SW480 (cell line): ENCODE data around the gene PPIF.

ENCODE experiments used
- DNase-seq: peaks from one replicate; pipeline ENCODE4 v3.0.0-alpha.2; 2016; ENCODE audit warnings: low spot score

The PPIF gene

DNA sequence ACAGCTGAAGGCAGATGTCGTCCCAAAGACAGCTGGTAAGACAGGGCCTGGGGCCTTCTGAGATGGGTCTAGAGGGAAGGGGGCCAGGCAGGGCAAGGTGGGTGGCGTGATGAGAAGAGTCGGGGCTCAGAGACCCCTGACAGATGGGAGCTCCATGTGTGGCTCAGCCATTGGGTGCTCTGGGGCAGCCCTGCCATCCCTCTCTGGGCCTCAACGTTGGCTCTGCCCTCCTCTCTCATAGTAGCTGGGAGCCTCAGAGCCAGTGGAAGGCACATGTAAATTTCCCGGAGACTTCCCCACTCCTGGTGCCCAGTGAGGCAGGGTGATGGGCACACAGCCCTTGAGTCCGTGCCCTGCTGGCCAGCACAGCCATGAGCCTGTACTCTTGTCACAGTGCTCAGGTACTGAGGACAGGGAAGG is 1.8 kb downstream of the PPIF start:
- no peak for DNase-seq

DNA sequence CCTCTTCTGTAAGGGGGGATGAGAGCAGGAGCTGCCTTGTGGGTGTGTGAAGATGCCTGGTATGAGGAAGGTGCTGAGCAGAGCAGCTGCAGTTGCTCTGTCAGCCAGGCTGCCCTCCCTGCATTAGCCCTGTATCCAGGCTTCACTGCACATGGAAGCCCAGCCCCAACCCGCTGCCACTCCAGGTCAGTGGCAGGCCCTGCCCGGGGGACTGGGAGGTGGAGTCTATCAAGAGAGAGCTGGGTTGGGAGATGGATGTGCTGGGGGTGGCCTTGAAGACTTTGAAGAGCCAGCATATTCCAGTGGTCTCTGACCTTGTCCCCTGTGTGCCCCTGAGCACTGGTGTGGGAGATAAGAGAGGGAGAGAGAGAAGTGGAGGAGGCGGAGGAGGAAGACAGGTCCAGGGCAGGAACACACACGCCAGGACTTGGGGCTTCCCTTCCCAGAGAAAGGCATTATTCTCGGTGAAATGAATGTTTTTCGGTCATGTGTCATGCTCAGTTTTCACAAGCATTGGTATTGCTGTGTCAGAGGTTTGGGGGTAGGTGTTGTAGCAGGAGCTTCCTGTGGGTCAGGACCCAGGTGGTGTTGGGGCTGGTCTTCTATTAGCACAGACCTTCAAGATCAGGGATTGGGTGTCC is 2.6 kb downstream of the PPIF start:
- DNase-seq = no peak

DNA sequence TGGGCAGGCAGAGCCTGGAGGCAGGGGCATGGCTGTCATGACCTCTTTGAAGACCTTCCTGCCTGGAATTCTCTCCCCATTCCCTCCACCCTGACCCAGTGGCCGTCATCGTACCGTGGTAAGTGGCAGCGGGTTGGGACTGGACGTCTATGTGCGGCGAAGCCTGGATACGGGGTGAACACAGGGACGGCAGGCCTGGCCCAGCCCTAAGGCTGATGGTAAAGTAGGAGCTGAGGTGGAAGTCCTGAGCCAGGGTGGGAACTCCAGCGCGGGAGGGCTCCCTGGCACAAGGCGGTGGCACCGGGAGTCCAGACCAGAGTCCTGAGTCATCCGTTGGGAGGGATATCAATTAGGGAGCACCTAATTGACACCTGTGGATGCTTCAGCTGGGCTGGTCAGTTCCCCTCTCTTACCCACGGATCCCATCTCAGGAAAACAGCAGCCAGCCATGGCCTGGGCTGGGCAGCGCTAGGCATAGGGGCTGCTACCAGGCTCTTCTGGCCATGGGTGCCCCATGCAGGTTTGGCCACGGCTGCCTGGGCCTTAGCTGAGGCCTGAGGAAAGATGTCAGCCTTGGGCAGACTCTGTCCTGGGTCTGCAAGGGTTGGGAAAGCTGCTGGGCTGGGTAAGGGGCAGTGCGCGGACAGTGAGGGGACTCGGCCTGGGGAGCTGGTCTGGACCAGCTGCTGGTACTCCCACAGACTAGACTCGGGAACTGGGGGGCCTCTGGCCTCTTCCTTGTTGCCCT is 3.3 kb downstream of the PPIF start:
- DNase-seq = no peak

DNA sequence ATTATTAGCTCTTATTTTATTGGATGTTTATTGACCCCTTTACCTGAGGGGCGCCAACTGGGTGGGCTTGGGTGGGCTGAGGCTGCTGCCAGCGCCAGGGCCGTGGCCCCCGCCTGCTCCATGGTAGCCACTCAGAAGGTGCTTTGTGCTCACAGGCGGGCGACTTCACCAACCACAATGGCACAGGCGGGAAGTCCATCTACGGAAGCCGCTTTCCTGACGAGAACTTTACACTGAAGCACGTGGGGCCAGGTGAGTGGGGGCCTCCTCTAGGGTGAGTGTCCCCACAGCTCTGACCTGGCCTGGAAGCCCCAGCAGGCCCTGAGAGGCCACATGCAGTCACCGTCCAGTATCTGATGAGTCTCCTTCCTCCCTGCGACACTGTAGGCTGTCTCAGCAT is 4.1 kb downstream of the PPIF start:
- no peak for DNase-seq

DNA sequence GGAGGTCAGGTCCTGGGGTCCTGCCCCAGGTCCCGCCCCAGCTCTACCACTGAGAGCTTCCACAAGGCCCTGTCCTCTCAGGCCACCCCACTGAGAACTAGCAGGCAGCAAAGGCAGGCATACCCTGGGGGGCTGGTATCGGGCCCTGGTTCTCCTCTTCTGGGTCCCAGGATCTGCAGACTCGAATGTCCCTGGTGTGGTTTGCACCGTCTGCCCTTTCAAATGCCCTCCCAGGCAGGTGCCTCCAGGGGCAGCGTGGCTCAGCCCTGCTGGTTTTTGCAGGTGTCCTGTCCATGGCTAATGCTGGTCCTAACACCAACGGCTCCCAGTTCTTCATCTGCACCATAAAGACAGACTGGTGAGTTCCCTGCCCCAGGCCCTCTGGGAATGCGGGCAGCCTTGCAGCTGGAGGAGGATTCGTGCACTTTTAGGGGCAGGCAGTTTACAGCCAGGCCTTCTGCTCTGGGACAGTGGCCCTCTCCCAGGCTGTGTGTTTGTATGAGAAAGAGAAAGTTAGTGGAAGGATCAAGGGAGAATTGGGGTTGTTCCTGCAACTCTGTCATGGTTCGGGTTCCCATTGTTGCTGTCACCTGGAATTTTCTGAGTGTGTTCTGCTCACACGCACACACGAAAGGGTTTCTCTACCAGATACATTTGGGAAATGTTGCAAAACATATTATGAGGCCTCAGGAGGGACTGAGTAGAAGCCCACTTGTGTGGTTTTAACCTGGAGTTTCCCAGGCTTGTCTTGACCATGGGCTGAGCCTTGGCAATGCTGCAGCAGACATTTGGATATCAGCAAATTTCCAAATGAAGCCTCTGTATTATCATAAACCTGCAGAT is 5.0 kb downstream of the PPIF start:
- DNase-seq = no peak

DNA sequence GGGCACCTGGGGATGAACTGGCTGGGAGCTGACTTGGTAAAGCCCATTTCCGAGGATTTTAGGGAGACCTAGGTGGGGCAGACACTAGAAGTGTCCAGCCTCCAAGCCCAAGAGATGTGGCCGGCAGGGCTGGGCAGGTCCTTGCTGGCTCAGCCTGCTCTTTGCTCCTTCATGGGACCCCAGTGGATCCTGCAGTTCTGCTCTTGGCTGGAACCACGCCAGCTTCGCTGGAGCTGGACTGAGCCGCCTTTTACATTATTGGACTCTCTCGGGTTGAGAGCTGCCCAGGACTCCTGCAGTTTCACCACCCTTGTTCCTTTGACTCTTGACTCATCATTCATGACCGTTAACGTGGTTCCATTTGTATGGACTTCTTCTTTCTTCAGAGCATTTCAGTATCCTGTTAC is 5.7 kb downstream of the PPIF start:
- no peak for DNase-seq

DNA sequence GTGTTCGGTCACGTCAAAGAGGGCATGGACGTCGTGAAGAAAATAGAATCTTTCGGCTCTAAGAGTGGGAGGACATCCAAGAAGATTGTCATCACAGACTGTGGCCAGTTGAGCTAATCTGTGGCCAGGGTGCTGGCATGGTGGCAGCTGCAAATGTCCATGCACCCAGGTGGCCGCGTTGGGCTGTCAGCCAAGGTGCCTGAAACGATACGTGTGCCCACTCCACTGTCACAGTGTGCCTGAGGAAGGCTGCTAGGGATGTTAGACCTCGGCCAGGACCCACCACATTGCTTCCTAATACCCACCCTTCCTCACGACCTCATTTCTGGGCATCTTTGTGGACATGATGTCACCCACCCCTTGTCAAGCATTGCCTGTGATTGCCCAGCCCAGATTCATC is 6.5 kb downstream of the PPIF start:
- DNase-seq = no peak

DNA sequence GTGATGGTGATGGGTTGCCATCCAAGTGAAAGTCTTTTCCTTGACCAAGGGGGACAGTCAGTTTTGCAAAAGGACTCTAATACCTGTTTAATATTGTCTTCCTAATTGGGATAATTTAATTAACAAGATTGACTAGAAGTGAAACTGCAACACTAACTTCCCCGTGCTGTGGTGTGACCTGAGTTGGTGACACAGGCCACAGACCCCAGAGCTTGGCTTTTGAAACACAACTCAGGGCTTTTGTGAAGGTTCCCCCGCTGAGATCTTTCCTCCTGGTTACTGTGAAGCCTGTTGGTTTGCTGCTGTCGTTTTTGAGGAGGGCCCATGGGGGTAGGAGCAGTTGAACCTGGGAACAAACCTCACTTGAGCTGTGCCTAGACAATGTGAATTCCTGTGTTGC is 6.9 kb downstream of the PPIF start:
- no peak for DNase-seq

DNA sequence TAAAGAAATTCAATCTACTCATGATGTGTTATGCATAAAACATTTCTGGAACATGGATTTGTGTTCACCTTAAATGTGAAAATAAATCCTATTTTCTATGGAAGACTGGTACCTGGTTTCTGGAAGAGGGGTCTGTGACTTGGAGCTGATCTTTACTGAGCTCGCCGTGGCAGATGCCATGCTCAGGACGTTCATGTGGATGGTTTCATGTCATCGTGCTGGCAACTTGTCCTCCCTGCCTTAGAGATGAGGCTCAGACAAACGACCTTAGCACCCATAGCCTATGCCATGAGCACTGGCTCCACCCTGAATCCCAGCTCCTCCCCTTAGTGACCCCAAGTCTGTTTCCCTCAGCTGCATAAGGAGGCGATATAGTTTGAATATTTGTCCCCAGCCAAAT is 7.3 kb downstream of the PPIF start:
- no peak for DNase-seq

DNA sequence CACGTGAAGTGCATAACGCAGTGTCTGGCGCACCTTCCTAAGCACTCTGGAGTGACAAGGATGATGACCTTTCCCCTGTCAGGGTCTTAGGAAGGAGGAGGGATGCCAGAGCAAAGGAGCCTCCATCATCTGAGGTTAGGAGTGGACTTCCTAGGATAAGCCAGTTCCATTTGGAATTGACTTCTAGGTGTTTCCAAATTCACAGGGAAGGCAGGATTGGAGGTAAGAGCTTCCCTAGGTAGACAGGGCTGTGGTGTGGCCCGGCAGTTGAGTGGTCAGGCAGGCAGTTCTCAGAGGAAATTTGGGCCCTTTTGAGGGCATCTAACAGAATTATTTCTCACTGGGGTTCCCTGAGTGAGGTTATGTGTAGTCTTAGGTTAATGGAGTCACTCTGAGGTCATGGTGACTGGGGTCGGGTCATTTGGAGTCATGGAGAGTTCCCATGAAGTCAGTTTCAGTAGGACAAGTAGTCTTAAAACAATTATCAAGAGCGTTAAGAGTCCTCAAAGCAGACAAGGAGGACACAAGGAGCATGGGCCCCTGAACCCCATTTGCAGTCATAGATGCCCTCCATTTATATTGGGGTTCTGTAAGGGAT is 8.2 kb downstream of the PPIF start:
- no peak for DNase-seq

DNA sequence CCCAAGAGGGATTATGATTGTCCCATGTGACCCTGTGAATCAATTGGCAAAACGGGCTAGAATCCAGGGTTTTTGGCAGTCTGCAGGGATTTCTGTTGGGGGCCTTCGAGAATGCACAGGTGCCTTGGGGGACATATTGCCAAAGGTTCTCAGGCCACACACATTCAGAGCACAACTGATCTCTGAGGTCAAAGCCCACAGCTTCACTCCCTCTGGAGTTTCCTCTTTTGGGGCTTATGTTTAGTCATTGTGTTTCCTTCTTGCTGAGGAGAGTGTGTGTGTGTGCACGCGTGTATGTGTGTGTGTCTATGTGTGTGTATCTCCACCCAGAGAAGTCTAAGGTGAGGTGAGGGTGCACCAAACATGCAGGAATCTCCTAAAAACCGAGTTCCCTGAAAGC is 8.8 kb downstream of the PPIF start:
- no peak for DNase-seq

DNA sequence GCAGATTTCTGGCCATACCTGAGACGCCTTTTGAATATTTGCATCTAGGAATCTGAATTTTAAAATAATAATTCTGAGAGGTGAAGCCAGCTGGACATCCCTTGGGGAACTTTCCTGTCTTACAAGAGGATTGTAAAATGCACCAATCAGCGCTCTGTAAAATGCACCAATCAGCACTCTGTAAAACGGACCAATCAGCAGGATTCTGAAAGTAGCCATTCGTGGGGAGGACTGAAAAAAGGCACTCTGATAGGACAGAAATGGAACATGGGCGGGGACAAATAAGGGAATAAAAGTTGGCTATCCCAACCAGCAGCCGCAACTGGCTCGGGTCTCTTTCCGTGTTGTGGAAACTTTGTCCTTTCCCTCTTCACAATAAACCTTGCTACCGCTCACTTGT is 9.9 kb downstream of the PPIF start:
- DNase-seq = no peak

DNA sequence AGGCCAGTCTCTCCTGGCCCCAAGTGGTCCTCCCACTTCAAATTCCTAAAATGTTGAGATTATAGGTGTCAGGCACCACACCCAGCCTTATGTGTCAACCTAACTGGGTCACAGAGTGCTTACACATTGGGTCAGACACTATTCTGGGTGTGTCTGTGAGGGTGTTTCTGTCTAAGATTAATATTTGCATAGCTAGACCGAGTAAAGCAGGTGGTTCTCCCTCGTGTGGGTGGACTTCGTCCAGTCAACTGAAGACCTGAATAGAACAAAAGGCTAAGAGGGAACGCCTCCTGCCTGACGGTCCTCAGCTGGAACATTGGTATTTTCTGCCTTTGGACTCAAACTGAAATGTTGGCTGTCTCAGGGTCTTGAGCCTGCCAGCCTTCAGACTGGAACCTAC is 11.5 kb downstream of the PPIF start:
- DNase-seq = peak; percentile 64

DNA sequence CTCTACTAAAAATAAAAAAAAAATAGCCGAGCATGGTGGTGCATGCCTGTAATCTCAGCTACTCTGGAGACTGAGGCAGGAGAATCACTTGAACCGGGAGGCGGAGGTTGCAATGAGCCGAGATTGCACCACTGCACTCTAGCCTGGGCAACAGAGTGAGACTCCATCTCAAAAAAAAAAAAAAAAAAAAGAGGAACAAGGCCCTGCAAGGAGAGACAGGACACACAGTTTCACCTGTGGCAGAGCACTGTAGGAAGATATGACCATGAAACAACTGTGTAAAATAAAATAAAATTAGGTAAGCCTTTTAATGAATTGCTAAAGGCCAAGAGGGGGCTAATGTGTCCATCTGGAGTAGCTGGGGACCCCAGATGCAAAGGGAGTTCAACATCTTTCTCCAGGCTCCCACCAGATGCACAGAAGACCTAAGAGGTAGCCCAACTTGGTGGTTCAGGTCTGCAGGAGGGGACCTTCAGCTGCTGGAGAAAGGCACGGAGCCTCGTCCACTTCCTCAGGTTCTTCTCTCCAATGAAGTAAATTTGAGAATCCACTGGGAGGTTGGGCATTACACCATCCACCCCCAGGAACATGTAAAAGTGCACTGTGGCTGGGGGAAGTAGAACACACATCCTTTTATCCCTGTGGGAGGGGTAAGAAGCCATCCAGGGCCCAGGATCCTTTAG is 12.7 kb downstream of the PPIF start:
- DNase-seq = no peak

DNA sequence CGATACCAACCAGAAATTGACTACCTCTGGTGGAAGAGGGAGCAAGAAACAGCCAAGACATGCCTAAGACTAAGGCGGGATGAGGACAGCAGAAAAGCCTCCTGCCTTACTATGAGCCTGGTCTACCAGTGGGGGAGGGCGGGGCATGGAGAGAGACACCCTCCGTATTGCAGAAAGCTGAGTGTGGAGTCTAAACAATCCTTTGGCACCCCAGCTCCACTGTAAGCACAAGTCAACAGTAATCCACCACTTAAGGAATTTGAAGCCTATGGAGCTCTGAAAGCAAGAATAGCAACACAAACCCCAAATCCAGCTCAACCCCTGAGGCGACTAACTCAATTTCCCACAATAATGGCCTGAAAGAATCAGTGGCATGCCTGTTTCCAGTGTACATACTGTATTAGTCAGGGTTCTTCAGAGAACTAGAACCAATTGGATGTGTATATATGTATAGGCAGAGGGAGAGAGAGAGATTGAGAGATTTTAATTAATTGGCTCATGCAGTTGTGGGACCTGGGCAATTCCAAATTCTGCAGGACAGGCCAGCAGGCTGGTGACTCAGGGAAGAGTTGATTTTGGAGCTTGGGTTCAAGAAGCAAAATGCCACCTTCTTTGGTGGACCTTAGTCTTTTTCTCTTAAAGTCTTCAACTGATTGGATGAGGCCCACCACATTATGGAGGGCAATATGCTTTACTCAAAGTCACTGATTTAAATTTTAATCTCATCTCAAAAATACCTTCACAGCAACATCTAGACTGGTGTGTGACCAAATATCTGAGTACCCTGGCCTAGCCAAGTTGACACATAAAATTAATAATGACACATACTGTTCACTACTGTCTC is 13.5 kb downstream of the PPIF start:
- DNase-seq = no peak

DNA sequence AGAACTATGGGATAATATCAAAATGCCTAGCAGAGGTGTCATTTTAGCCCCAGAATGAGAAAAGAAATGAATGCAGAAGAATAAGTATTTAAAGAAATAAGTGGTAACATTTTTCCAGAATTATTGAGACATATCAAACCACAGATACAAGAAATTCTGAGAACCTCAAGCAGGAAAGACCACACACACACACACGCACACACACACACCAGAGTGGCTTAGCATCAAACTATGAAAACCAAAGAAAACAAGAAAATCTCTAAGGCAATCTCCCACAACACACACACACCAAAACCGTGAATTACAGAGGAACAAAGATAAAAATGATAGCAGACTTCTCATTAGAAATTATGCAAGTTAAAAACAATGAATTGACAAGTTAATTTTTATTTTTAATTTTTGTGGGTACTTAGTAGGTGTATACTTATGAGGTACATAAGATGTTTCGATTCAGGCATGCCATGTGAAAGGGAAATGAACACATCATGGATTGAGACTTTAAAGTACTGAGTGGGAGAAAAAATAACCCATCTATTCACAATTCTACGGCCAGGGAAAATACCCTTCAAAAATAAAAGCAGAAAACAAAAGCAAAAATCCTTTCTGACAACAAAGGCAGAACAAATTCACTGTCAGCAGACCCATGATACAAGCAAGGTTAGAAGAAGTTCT is 14.6 kb downstream of the PPIF start:
- no peak for DNase-seq

DNA sequence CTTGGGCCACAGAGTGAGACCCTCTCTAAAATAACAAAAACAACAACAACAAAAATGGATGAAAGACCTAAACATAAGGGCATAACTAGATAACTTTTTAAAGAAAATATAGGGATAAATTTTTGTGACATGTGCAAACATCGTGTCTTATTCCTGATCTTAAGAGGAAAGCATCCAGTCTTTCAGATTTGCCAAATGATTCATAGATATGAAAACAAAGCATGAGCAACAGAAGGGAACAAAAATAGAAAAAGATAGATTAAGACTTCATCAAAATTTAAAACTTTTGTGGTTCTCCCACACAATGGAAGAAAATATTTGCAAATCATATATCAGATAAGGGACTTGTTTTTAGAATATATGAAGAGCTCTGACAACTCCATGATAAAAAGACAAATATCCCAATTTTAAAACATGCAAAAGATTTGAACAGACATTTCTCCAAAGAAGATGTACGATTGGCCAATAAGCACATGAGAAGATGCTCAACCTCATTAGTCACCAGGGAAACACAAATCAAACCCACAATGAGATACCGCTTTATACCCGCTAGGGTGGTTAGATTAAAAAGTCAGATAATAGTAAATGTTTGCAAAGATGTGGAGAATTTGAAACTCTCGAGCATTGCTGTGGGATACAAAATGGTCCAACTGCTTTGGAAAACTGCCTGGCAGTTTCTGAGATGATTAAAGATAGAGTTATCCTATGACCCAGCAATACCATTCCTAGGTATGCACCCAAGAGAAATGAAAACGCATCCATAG is 20.3 kb downstream of the PPIF start:
- no peak for DNase-seq

DNA sequence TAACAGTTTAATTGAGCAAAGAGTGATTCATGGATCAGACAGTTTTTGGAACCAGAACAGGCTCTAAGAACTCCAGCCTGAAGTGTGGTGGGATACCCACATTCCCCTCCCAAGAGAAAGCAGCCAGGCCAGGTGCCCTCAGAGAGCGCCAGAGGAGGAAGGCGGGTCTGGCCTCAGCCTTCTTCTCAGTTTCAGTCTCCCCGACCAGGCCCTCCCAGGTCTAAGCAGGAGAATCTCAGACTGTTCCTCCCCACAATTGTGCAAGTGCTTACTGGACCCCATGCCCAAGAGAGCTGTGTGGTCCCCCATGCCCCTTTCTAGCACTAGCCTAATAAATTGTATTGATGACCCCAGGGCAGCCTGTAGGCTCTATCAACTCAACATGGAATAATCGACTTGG is 25.6 kb downstream of the PPIF start:
- no peak for DNase-seq

DNA sequence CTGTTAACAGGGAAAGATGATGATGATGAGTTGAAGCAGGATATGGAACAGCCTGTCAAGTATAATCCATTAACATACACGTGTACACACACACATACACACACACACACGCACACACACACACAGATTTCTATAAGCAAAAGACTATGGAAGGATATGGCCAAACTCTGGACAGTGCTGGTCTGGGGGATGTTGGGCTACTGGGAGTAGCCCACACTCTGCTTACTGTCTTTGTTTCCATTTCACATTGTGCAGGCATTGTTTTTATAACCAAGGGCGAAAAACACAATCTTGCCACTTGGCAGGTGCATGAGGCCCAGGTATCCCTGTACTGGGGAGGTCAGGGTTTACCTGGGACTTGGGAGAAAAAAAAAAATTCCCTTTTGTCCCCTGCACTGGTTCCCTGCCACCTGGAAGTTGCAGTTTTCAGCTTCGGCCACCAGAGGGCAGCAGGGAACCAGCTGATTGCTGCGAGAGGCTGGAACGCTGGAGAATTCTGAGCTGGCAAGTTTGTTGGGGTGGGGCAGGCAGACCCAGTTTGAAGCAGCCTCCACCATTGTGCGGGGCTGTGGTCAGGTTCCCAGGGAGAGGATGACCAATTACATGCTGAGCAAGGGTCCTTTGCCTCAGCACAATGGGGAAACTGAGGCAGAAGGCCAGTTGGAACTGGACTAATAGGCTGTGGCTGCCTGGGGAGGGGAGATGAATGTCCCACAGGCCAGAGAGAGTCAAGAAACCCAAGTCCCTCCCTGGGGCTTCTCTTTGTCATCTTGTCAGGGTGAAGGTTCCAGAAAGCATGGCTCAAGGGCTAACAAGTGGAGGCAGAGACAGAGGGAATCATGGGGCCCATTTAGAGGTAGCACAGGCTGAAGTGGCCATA is 27.3 kb downstream of the PPIF start:
- DNase-seq = peak; percentile 54
